ELF-1 (cell line): Measurements from ENCODE around the gene ADRM1.

Source experiments
- DNase-seq: peaks from one replicate; pipeline ENCODE4 v3.0.0-alpha.2; 2016; ENCODE audit warnings: low read depth, low spot score

ADRM1 gene

GRCh38 chr20:62336775-62337557 lies 34.2 kb downstream of the ADRM1 start:
- DNase-seq = no peak

DNA sequence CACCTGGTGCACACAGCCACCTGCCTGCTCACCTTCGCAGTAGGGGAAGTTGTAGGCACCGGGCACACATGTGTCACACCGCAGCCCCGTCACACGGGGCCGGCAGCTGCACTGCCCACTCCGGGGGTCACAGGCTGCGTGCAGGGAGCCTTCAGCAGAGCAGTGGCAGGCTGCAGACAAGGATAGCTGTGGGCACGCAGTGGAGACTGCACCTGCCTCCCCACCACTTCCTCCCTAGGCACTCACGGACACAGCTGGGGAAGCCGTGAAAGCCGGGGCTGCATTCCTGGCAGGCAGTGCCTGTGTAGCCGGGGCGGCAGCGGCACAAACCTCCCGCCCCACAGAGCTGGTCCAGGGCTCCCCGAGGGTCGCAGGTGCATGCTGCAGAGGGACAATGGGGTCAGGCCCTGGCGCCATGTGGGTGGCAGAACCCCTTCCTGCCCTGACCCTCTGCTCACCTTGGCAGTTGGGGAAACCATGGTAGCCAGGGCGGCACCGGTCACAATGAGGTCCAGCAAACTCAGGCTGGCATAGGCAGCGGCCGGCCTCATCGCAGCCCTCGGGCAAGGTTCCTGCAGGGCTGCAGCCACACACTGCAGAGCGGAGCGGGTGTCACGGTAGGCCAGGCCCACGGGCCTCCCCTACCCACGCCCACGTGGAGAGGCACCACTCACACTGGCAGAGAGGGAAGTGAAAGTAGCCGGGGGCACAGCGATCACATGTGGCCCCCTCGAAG lies 34.9 kb downstream of the ADRM1 start:
- DNase-seq = no peak

- no peak for DNase-seq
These were observed 35.5 kb downstream of the ADRM1 start for GRCh38 chr20:62338294-62338620.

- DNase-seq = no peak
These were observed 36.9 kb downstream of the ADRM1 start for GRCh38 chr20:62339647-62340062.

- no peak for DNase-seq
These were observed 40.1 kb downstream of the ADRM1 start for GRCh38 chr20:62342910-62343309.

GRCh38 chr20:62344092-62344491 lies 41.3 kb downstream of the ADRM1 start:
- DNase-seq = no peak

DNA sequence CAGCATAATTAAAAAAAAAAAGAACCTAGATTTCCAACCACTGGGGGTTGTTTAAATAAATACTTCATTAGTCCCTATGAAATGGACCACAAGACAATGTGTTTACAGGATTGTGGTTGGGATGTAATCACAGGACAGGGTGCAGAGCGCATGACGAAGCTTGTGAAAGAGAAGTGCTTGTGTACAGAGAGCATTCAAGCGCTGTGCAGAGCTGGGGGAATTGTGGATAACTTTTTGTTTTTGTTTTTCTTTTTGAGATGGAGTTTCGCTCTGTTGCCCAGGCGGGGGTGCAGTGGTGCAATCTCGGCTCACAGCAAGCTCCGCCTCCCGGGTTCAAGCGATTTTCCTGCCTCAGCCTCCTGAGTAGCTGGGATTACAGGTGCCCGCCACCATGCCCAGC lies 42.0 kb downstream of the ADRM1 start:
- DNase-seq = no peak

GRCh38 chr20:62345681-62346370 lies 43.0 kb downstream of the ADRM1 start:
- no peak for DNase-seq

DNA sequence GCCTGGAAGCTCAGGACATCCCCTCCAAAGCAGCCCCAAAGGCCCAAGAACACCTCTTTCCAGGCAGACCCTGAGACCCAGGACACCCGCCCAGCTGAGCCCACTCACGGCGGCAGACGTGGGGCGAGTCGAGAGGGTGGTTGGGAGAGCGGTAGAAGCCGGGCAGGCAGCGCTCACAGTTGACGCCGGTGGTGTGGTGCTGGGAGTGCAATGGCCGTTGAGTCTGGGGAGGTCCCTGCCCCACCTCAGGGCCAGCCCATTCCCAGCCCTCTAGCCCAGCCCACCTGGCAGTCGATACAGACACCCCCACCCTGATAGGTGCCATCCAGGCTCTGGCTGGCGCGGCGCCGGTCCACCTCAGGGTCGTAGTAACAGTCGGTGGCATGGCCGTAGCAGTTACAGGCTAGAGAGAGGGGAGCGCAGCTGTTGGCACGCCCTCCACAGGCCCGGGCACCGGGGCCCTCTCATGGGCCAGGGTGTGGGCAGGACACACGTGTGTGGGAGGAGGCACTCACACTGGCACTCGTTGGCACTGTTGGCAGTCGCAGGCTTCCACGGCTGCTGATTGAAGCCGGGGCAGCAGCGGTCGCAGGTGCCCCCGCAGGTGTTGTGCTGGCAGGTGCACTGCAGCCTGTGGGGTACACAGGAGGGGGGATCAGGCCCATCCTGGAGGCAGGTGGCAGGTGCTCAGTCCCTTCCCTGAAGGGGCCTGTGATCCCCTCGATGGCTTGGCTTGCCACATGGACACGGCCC lies 43.8 kb downstream of the ADRM1 start:
- DNase-seq = no peak

GRCh38 chr20:62347151-62347404 lies 44.3 kb downstream of the ADRM1 start:
- no peak for DNase-seq

DNA sequence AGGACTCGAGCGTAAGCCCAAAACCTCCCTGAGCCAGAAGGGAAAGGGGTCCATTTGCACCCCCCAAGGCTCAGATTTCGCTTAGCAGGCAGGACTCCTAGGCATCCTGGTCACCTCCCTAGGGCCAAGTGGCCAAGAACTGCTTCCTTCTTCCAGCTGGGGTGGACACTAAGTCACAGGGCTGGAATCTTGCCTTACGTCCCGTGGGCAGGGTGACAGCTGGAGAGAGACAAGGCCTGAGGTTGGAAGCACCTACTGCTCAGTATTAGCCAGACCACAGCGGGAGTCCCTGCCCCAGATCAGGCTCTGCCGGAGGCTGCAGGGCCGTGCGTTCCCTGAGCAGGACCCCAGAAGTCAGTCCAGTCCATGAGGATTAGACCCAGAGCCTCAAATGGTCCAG lies 44.6 kb downstream of the ADRM1 start:
- DNase-seq = no peak

GRCh38 chr20:62348604-62349003 lies 45.8 kb downstream of the ADRM1 start:
- DNase-seq = no peak

DNA sequence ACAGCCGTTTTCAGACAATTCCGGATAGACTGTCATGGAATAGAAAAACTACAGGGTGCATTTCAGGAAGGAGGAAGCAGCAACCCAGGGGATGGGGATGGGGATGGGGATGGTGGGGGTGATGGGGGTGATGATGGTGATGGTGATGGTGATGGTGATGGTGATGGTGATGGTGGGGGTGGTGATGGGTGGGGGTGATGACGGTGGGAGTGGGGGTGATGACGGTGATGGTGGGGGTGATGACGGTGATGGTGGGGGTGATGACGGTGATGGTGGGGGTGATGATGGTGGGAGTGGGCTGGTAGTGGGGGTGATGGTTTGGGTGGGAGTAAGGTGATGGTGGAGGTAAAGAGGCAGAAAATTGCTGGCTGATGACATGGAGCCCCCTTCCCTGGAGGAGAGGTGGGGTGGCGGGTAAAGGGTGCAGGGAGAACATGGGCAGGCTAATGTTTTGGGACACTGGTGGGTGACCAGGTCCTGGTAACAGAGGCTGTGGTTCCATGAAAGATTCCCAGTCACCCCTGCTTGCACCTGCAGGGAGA lies 46.8 kb downstream of the ADRM1 start:
- DNase-seq = no peak

- DNase-seq = peak; percentile 38
These were observed 47.4 kb downstream of the ADRM1 start for GRCh38 chr20:62350098-62350628.

DNA sequence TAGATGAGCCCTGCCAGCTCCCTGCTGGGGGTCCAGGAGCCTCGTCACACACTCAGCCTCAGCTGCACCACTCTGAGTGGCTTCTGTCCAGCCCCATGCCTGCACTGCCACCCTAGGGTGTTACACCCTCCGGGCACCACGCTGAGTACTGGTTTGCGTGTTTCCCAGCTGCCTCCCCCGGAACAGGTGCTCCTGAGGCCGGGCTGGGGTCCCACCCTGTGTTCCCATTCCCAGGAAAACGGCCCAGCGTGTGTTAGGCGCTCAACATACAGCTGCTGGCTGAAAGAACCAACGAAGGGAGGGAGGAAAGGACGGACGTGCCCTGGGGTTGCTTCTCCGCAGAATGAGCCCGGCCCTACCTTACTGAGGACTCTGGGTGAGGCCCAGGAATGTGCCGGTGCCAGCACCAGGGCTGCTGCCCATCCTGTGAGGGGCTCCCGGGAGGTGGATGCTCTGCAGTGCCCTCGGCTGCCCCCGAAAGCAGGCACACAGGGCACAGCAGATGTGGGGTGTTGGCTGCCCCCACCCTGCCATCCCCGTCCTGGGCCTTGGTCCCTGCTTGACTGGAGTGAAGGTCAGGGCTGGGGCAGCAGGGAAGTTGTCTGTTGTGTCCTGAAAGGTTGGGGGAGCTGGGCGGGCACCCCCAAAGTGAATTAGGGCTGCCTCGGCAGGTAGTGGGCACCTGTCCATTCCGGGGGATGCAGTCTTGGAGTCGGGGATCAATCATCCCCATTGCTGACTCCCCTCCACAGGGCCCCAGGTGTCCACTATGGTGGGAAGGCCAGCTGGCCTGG lies 48.0 kb downstream of the ADRM1 start:
- DNase-seq = no peak

DNA sequence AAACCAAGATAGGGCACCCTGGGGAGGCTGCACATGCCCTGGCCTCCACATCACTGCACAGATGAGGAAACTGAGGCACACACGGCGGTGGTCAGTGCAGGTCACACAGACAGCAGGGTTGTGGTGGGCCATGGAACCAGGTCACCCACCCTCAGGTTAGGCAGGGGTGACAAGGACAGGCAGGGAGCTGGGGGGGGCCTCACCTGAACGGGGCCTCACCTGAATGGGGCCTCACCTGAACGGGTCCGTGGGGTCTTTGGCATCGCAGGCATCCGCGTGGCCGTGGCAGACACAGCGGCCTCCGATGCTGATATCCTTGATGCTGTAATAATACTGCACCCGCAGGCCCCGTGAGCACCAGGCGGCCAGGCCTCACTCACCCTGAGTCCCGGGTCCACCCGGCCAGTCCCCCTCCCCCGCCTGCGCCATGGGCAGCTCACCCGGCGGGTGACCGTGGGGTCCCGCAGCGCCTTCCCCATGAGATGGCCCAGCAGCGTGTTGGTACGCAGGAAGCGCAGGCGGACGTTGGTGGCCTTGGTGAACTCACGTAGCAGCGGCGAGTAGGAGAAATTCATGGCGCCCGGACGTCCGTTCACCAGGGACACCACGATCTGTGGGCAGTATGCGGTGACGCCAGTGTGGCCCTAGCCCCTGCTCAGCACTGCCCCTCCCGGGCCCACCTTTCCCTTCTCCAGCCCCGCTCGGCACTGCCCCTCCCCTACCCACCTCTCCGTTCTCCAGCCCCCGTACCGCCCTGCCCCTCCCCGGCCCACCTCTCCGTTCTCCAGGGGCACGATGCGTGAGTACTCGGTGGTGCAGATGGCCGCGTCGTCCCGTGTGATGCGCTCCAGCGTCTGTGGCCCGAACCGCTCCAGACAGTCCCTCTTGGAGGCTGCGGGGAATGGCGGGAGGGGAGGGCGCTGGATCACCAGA lies 48.9 kb downstream of the ADRM1 start:
- no peak for DNase-seq

DNA sequence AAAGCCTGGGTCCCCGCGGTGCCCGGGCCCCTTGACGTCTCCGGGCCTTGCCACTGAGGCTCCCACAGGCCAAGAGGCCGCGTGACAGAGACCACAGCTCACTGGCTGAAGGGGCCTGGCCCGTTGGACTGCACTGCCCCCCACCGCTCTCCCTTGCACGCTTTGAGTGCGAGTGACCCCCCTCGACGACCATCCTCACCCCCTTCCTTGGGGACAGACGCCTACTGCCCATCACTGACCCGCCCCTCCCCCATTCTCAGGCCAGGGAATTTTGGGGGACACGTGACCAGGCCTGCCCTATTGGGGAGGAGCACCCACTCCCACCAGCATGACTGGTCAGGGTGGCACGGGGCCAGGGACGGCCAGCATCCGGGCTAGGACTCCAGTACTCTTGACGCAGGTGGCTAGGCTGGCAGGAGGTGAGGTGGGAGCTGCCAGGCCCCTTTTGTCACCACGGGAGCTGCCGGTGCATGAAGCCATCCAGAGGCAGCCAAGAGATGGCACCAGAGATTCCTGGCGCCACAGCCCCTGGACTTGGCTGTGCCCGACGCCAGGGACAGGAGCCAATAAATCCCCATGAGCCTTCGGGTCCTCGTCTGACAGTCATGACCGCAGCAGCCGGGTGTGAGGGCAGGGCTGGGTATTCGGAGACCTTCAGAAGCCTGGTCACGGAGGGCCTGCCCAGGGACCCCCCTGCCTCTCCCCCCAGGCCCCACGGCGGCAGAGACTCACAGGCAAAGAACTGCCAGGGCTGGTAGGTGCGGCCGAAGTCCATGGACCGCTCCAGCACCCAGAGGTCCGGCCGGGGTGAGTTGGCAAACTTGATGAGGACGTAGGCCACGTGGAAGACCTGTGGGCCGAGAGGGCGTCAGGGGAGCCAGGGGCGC lies 49.8 kb downstream of the ADRM1 start:
- no peak for DNase-seq

DNA sequence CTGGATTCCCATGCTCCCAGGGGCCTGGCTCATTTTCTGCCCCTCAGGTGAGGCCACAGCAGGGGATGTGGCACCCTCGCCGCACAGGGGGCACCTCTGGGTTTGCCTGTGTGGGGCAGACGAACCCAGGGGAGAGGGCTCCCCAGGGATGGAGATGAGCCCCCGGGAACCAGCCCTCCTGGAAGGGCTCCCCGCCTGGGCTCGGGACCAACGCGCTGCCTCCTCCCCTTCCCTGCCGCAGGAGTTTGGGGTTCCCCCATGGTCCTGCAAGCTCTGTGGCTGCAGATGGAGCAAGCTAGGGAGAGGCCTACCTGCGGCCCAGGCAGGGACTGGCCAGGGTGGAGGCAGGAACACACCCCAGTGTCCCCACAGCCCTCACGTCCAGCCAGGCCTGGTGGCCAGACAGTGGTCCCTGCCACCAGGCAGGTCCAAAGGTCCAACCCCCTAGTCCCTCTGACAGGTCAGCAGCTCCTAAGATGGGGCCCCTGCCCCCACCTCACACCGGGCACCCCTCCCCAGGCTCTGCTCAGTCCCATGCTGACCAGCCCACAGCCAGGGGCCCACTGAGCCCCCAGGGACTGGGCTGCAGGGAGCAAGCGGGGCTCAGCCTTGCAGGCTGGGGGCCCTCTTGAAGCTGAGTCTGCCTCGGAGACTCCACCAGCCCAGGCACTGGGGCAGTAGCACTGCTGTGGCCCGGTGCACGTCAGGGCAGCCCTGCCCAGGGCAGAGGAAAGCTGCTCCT lies 50.7 kb downstream of the ADRM1 start:
- DNase-seq = no peak
